GM23338 (cell line): ENCODE results near the gene MIER2. TPM values are rescaled to one million over a fixed set of nuclear protein-coding genes. Genes with fewer than 3 reads are reported as not detected.

ENCODE experiments used
- ATAC-seq: fragments of 200-7000 bp; cut with Tn5 transposase; 3 replicates; pipeline ENCODE4 v1.9.1; 2020
- DNase-seq: peaks from one replicate; pipeline ENCODE4 v3.0.0-alpha.2; 2015; ENCODE audit warnings: low spot score
- H2AFZ ChIP-seq: fragments of 200-600 bp; sonication (generic); 2 replicates; pipeline ENCODE4 v1.8.0; 2016; ENCODE audit warnings: antibody characterized with exemption, mild to moderate bottlenecking, moderate library complexity
- H3F3A ChIP-seq: fragments of 200-600 bp; sonication (generic); replicated peaks from 2 replicates; pipeline ENCODE4 v1.8.0; 2017; ENCODE audit warnings: antibody characterized with exemption, mixed run types, low read depth
- H3K27ac ChIP-seq: fragments of 200-600 bp; sonication (generic); 2 replicates; pipeline ENCODE4 v1.6.1; 2016; ENCODE audit warnings: low read depth
- H3K27me3 ChIP-seq: fragments of 200-600 bp; sonication (generic); 2 replicates; pipeline ENCODE4 v1.8.0; 2016; ENCODE audit warnings: mild to moderate bottlenecking, mixed run types, moderate library complexity; ENCODE audit not compliant: insufficient read depth
- H3K36me3 ChIP-seq: fragments of 200-600 bp; sonication (generic); 2 replicates; pipeline ENCODE4 v1.8.0; 2016; ENCODE audit warnings: mild to moderate bottlenecking; ENCODE audit not compliant: insufficient read depth
- H3K4me1 ChIP-seq: fragments of 200-600 bp; sonication (generic); 2 replicates; pipeline ENCODE4 v1.8.0; 2016; ENCODE audit warnings: mild to moderate bottlenecking, moderate library complexity; ENCODE audit not compliant: insufficient read depth
- H3K4me2 ChIP-seq: fragments of 200-600 bp; sonication (generic); 2 replicates; pipeline ENCODE4 v1.7.1; 2017; ENCODE audit warnings: mixed run types
- H3K4me3 ChIP-seq: fragments of 200-600 bp; sonication (generic); 2 replicates; pipeline ENCODE4 v1.6.1; 2016; ENCODE audit warnings: mixed run types
- H3K79me2 ChIP-seq: fragments of 200-600 bp; sonication (generic); replicated peaks from 2 replicates; pipeline ENCODE4 v1.8.0; 2017; ENCODE audit warnings: mild to moderate bottlenecking; ENCODE audit not compliant: insufficient read depth
- H3K9me2 ChIP-seq: fragments of 200-600 bp; sonication (generic); 2 replicates; pipeline ENCODE4 v1.8.0; 2017; ENCODE audit not compliant: insufficient read depth
- H4K20me1 ChIP-seq: fragments of 200-600 bp; sonication (generic); replicated peaks from 2 replicates; pipeline ENCODE4 v1.8.0; 2017; ENCODE audit warnings: mild to moderate bottlenecking; ENCODE audit not compliant: insufficient read depth
- H3K27ac Mint-ChIP-seq: 2 replicates; pipeline ENCODE4 v1.8.0; 2020; ENCODE audit warnings: inconsistent platforms, mild to moderate bottlenecking, moderate library complexity, mixed read lengths
- H3K27me3 Mint-ChIP-seq: 3 replicates; pipeline ENCODE4 v1.8.0; 2022; ENCODE audit warnings: low read depth, mild to moderate bottlenecking, moderate library complexity, mixed read lengths, inconsistent platforms; ENCODE audit not compliant: insufficient read depth, poor library complexity
- H3K36me3 Mint-ChIP-seq: 3 replicates; pipeline ENCODE4 v1.8.0; 2021; ENCODE audit warnings: low read depth, mild to moderate bottlenecking, inconsistent platforms, moderate library complexity, mixed read lengths
- H3K4me1 Mint-ChIP-seq: 3 replicates; pipeline ENCODE4 v1.8.0; 2020; ENCODE audit warnings: mild to moderate bottlenecking, inconsistent platforms, mixed read lengths
- H3K4me3 Mint-ChIP-seq: 3 replicates; pipeline ENCODE4 v1.8.0; 2021; ENCODE audit warnings: moderate library complexity, mild to moderate bottlenecking, inconsistent platforms, mixed read lengths
- H3K9me3 Mint-ChIP-seq: 3 replicates; pipeline ENCODE4 v1.8.0; 2020; ENCODE audit warnings: moderate library complexity, mild to moderate bottlenecking, inconsistent platforms, mixed read lengths
- ZNF462 ChIP-seq: fragments of 250-450 bp; sonication (Bioruptor Pico); IDR thresholded peaks from 2 replicates; pipeline ENCODE4 v1.5.0; 2020; ENCODE audit warnings: mild to moderate bottlenecking, moderate library complexity
- polyA plus RNA-seq: library from polyadenylated mRNA; unstranded; fragments of >200 nt; fragmentation: Nextera tagmentation; extraction: Ambion mirVana; gene quantifications from 2 replicates; pipeline ENCODE4 v1.2.1, GENCODE V29; 2016
- total RNA-seq: library from RNA; depleted of rRNA; stranded (reverse); fragments of >200 nt; shearing (Covaris generic); gene quantifications from 2 replicates; pipeline ENCODE4 v1.2.3, GENCODE V29; 2014
- TF ChIP-seq, protein P1 (sequence below): IDR thresholded peaks from 2 replicates; pipeline ENCODE4 v1.6.1; 2016; ENCODE audit warnings: antibody characterized with exemption
- TF ChIP-seq, protein P2 (sequence below), 2 experiments: fragments of 200-600 bp in 1 of 2; sonication (generic) in 1 of 2; conservative IDR thresholded peaks; 2 replicates each; pipeline versions ENCODE4 v1.5.1 to v1.6.1; 2016 to 2017; ENCODE audit warnings: antibody characterized with exemption in 2 of 2, low read depth in 2 of 2, mild to moderate bottlenecking in 2 of 2, moderate library complexity in 1 of 2

Gene MIER2
- total and polyA plus RNA-seq, 2 experiments from 2014 or later, result 30.2 to 37.9 TPM

DNA sequence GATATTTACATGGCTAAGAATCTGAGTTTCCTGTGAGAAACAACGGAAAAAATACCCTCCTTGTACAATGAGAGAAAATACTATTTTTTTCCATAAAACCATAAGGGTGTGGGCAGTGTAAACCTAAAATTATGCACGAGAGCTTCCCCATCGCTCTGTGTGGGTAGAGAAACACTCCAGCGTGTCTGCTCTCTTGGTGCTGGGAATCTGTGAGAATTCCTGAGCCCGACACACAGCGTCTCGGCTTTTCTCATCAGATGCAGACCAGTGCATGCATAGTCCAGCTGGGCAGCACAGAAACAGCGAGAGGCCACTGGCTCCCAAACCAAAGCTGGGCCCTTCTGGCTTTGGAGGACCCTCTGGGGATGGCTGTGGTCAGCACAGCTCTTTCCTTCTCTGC is 65.4 kb downstream of the MIER2 start:
- DNase-seq (no peak), ATAC-seq (no peak)
- H4K20me1 ChIP-seq, result no peaks in the 10 kb centered on the region
- H3K4me3 ChIP-seq, result no peak overlapping the region
- H3K4me2 ChIP-seq, result no peak overlapping the region
- peaks cover 6% of the 10 kb centered on the region for H3K4me1 ChIP-seq
- peaks cover 33% of the 10 kb centered on the region for H3K4me1 Mint-ChIP-seq
- peaks cover 44% of the 10 kb centered on the region for H3K36me3 Mint-ChIP-seq
- no peak overlapping the region for H2AFZ ChIP-seq
- H3K27me3 ChIP-seq, result no peaks in the 10 kb centered on the region
- H3F3A ChIP-seq, result no peaks in the 10 kb centered on the region
- no peaks in the 10 kb centered on the region for H3K9me2 ChIP-seq
- H3K4me3 Mint-ChIP-seq, result no peak overlapping the region
- H3K27me3 Mint-ChIP-seq, result peaks cover 11% of the 10 kb centered on the region
- H3K27ac ChIP-seq, result no peak overlapping the region
- no peaks in the 10 kb centered on the region for H3K79me2 ChIP-seq
- H3K9me3 Mint-ChIP-seq, result no peaks in the 10 kb centered on the region
- TF ChIP-seq ZNF462 (CRISPR knock-in tag), result no peak
- TF ChIP-seq, protein P1, sequence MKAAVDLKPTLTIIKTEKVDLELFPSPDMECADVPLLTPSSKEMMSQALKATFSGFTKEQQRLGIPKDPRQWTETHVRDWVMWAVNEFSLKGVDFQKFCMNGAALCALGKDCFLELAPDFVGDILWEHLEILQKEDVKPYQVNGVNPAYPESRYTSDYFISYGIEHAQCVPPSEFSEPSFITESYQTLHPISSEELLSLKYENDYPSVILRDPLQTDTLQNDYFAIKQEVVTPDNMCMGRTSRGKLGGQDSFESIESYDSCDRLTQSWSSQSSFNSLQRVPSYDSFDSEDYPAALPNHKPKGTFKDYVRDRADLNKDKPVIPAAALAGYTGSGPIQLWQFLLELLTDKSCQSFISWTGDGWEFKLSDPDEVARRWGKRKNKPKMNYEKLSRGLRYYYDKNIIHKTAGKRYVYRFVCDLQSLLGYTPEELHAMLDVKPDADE, result no peak
- TF ChIP-seq, protein P2, sequence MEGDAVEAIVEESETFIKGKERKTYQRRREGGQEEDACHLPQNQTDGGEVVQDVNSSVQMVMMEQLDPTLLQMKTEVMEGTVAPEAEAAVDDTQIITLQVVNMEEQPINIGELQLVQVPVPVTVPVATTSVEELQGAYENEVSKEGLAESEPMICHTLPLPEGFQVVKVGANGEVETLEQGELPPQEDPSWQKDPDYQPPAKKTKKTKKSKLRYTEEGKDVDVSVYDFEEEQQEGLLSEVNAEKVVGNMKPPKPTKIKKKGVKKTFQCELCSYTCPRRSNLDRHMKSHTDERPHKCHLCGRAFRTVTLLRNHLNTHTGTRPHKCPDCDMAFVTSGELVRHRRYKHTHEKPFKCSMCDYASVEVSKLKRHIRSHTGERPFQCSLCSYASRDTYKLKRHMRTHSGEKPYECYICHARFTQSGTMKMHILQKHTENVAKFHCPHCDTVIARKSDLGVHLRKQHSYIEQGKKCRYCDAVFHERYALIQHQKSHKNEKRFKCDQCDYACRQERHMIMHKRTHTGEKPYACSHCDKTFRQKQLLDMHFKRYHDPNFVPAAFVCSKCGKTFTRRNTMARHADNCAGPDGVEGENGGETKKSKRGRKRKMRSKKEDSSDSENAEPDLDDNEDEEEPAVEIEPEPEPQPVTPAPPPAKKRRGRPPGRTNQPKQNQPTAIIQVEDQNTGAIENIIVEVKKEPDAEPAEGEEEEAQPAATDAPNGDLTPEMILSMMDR (conservative IDR thresholded peaks at IDR 0.05; ENCODE audit: low read depth in 2 of 2), result no peak
- H3K36me3 ChIP-seq, result no peaks in the 10 kb centered on the region; the same call in 1 of the 2 replicates
- H3K27ac Mint-ChIP-seq, result no peak overlapping the region
